Retina (tissue), 1 donor: ENCODE measurements around the gene ZNF836.
A peak's percentile ranks its signal among the peaks of the same experiment; 100 is the strongest.

Source experiments
- DNase-seq: peaks from one replicate; pipeline ENCODE4 v3.0.0-alpha.2; 2016

The ZNF836 gene

GRCh38 chr19:52187407-52187806, 16.0 kb upstream of the ZNF836 start:
- DNase-seq = no peak

GRCh38 chr19:52176574-52176973, 5.2 kb upstream of the ZNF836 start:
- DNase-seq = no peak

GRCh38 chr19:52172347-52172746, 926 bp upstream of the ZNF836 start:
- DNase-seq = no peak

- peak; percentile 77 for DNase-seq
Observed at GRCh38 chr19:52170863-52171320, 529 bp downstream of the ZNF836 start.

GRCh38 chr19:52170304-52170703, 1.1 kb downstream of the ZNF836 start:
- DNase-seq = peak; percentile 4

GRCh38 chr19:52155596-52156359, 15.6 kb downstream of the ZNF836 start:
- DNase-seq = no peak

- no peak for DNase-seq
Observed at GRCh38 chr19:52148256-52148655, 23.2 kb downstream of the ZNF836 start.

GRCh38 chr19:52142001-52142595, 29.3 kb downstream of the ZNF836 start:
- no peak for DNase-seq

- no peak for DNase-seq
Observed at GRCh38 chr19:52141203-52141602, 30.2 kb downstream of the ZNF836 start.

GRCh38 chr19:52140032-52140710, 31.2 kb downstream of the ZNF836 start:
- DNase-seq = no peak

GRCh38 chr19:52139252-52140031, 32.0 kb downstream of the ZNF836 start, which contains the start of gene ZNF616:
Gene ZNF616, minus strand, starts transcription at chr19:52139938. Its CDS starts 9,426 bp downstream, at chr19:52130512.
- DNase-seq = peak; percentile 92

GRCh38 chr19:52138983-52139251, 32.5 kb downstream of the ZNF836 start:
- DNase-seq = no peak

GRCh38 chr19:52138278-52138982, 33.0 kb downstream of the ZNF836 start:
- peak; percentile 81 for DNase-seq

GRCh38 chr19:52120286-52120685, 51.1 kb downstream of the ZNF836 start:
- no peak for DNase-seq

GRCh38 chr19:52115526-52116053, 55.8 kb downstream of the ZNF836 start:
- DNase-seq = no peak

- DNase-seq = no peak
Observed at GRCh38 chr19:52114691-52115090, 56.7 kb downstream of the ZNF836 start.

- DNase-seq = no peak
Observed at GRCh38 chr19:52112624-52113023, 58.8 kb downstream of the ZNF836 start.

GRCh38 chr19:52110780-52111179, 60.6 kb downstream of the ZNF836 start:
- no peak for DNase-seq
